MM.1S (cell line): ENCODE measurements around the gene TOX4.
A peak's percentile ranks its signal among the peaks of the same experiment; 100 is the strongest.

Experiments
- DNase-seq: peaks from one replicate; pipeline ENCODE4 v3.0.0-alpha.2; 2015
- H2AFZ ChIP-seq: fragments of 300-600 bp; sonication (generic); 2 replicates; pipeline ENCODE4 v1.6.0; 2016; ENCODE audit warnings: antibody characterized with exemption, low read length
- H3F3A ChIP-seq: fragments of 300-600 bp; sonication (generic); 2 replicates; pipeline ENCODE4 v1.6.1; 2016; ENCODE audit warnings: mild to moderate bottlenecking, antibody characterized with exemption, low read length, moderate library complexity, mixed read lengths; ENCODE audit not compliant: insufficient read depth
- H3K27ac ChIP-seq: fragments of 300-600 bp; sonication (generic); 2 replicates; pipeline ENCODE4 v1.5.1; 2016; ENCODE audit warnings: mild to moderate bottlenecking, low read length
- H3K27me3 ChIP-seq: fragments of 300-600 bp; sonication (generic); replicated peaks from 2 replicates; pipeline ENCODE4 v1.6.0; 2016; ENCODE audit warnings: low read length; ENCODE audit not compliant: insufficient read depth
- H3K36me3 ChIP-seq: fragments of 300-600 bp; sonication (generic); replicated peaks from 2 replicates; pipeline ENCODE4 v1.6.1; 2016; ENCODE audit warnings: mild to moderate bottlenecking, low read length, mixed read lengths; ENCODE audit not compliant: insufficient read depth
- H3K4me1 ChIP-seq: fragments of 300-600 bp; sonication (generic); 2 replicates; pipeline ENCODE4 v1.6.1; 2016; ENCODE audit warnings: low read length, mixed read lengths
- H3K4me2 ChIP-seq: fragments of 300-600 bp; sonication (generic); 2 replicates; pipeline ENCODE4 v1.6.0; 2016; ENCODE audit warnings: low read depth, low read length
- H3K4me3 ChIP-seq: fragments of 300-600 bp; sonication (generic); 2 replicates; pipeline ENCODE4 v1.5.1; 2016; ENCODE audit warnings: low read length, mixed read lengths
- H3K79me2 ChIP-seq: fragments of 300-600 bp; sonication (generic); 2 replicates; pipeline ENCODE4 v1.6.1; 2016; ENCODE audit warnings: mixed run types, low read length, mixed read lengths
- H3K9ac ChIP-seq: fragments of 300-600 bp; sonication (generic); 2 replicates; pipeline ENCODE4 v1.6.1; 2016; ENCODE audit warnings: low read length, mixed read lengths
- H3K9me2 ChIP-seq: fragments of 300-600 bp; sonication (generic); replicated peaks from 2 replicates; pipeline ENCODE4 v1.6.1; 2016; ENCODE audit warnings: mild to moderate bottlenecking, low read length, mixed read lengths; ENCODE audit not compliant: insufficient read depth
- H3K9me3 ChIP-seq: fragments of 300-600 bp; sonication (generic); replicated peaks from 2 replicates; pipeline ENCODE4 v1.6.1; 2016; ENCODE audit warnings: mild to moderate bottlenecking, low read length, mixed read lengths; ENCODE audit not compliant: insufficient read depth
- H4K20me1 ChIP-seq: fragments of 300-600 bp; sonication (generic); 2 replicates; pipeline ENCODE4 v1.6.1; 2016; ENCODE audit warnings: mild to moderate bottlenecking, low read length, moderate library complexity, mixed read lengths; ENCODE audit not compliant: insufficient read depth
- EZH2 ChIP-seq: fragments of 300-600 bp; sonication (generic); optimal IDR thresholded peaks from 2 replicates; pipeline ENCODE3; 2017; ENCODE audit warnings: low read depth, mild to moderate bottlenecking, antibody characterized with exemption, low read length, mixed read lengths
- EZH2phosphoT487 ChIP-seq: fragments of 300-600 bp; sonication (generic); IDR thresholded peaks from 2 replicates; pipeline ENCODE4 v1.6.1; 2018; ENCODE audit warnings: antibody characterized with exemption, low read length
- TF ChIP-seq, protein P1 (sequence below): fragments of 300-600 bp; sonication (generic); IDR thresholded peaks from 2 replicates; pipeline ENCODE4 v1.5.1; 2016; ENCODE audit warnings: antibody characterized with exemption, low read length, mixed read lengths

Gene TOX4

DNA sequence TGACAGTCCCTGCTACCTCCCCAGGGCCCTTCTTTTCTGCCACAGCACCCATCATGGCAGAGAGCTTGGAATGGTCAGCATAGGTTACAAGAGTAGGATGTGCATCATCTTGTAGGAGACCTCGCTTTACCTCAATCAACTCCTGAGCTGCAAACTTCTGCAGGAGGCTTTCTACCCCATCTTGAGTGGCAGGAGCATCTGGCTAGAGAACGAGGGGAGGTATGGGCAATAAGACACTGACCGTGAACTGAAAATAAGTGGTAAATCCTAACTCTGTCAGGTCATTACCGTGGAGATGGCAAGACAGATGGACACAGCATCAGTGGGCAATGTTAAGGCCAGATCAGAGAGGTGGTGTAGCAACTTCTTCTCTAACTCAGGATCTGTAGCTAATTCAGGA is 26.4 kb downstream of the TOX4 start:
- H3K36me3 ChIP-seq, result no peaks in the 10 kb centered on the region
- no peaks in the 10 kb centered on the region for H3K9me2 ChIP-seq
- no peak for DNase-seq
- no peak overlapping the region for H3K4me3 ChIP-seq
- no peaks in the 10 kb centered on the region for H4K20me1 ChIP-seq
- peaks cover 14% of the 10 kb centered on the region; the same call in 1 of the 2 replicates for H3F3A ChIP-seq
- no peak for TF ChIP-seq EZH2
- H2AFZ ChIP-seq, result no peak overlapping the region
- peaks cover 6% of the 10 kb centered on the region; the same call in 1 of the 2 replicates for H3K4me1 ChIP-seq
- H3K9ac ChIP-seq, result no peak overlapping the region
- H3K27me3 ChIP-seq, result no peaks in the 10 kb centered on the region
- H3K4me2 ChIP-seq, result no peak overlapping the region
- no peaks in the 10 kb centered on the region for H3K9me3 ChIP-seq
- H3K27ac ChIP-seq, result no peak overlapping the region
- H3K79me2 ChIP-seq, result peaks cover 17% of the 10 kb centered on the region

DNA sequence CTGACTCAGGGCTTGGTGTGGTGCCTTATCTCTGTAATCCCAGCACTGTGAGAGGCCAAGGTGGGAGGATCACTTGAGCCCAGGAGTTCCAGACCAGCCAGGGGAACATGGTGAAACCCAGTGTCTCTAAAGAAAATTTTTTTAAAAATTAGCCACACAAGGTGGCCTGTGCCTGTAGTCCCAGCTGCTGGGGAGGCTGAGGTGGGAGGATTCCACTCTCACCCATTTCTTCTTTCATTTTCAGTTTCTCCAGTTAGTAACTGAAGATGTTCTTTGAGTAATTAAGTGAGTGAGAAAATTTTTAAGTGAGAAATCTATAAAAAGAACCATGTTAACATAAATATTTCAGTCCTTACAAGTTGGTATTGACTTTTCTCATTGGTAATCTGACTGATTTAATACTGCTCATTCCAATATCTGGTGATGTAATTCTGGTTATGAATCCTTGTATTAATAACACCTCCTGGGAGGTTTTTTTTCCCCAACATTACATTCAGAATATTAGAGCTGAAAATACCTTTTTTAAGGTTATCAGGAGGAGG is 28.1 kb downstream of the TOX4 start:
- TF ChIP-seq EZH2 (no peak), EZH2phosphoT487 (no peak)
- TF ChIP-seq, protein P1, sequence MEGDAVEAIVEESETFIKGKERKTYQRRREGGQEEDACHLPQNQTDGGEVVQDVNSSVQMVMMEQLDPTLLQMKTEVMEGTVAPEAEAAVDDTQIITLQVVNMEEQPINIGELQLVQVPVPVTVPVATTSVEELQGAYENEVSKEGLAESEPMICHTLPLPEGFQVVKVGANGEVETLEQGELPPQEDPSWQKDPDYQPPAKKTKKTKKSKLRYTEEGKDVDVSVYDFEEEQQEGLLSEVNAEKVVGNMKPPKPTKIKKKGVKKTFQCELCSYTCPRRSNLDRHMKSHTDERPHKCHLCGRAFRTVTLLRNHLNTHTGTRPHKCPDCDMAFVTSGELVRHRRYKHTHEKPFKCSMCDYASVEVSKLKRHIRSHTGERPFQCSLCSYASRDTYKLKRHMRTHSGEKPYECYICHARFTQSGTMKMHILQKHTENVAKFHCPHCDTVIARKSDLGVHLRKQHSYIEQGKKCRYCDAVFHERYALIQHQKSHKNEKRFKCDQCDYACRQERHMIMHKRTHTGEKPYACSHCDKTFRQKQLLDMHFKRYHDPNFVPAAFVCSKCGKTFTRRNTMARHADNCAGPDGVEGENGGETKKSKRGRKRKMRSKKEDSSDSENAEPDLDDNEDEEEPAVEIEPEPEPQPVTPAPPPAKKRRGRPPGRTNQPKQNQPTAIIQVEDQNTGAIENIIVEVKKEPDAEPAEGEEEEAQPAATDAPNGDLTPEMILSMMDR, result no peak
- Histone ChIP-seq H3K27ac (peak overlapping the region; percentile 31; the same call in 1 of the 2 replicates), H3F3A (peaks cover 8% of the 10 kb centered on the region; the same call in 1 of the 2 replicates), H2AFZ (no peak overlapping the region), H3K9ac (no peak overlapping the region), H3K4me1 (peaks cover 6% of the 10 kb centered on the region; the same call in 1 of the 2 replicates), H3K79me2 (peaks cover 33% of the 10 kb centered on the region), H3K4me2 (peak overlapping the region; percentile 41), H3K9me2 (no peaks in the 10 kb centered on the region), H3K4me3 (0 out of 2 replicates have a peak overlapping the region, but pooled peaks have one; percentile 22), H3K36me3 (no peaks in the 10 kb centered on the region), H3K9me3 (no peaks in the 10 kb centered on the region), H3K27me3 (no peaks in the 10 kb centered on the region), H4K20me1 (no peaks in the 10 kb centered on the region)
- DNase-seq, result peak; percentile 47

DNA sequence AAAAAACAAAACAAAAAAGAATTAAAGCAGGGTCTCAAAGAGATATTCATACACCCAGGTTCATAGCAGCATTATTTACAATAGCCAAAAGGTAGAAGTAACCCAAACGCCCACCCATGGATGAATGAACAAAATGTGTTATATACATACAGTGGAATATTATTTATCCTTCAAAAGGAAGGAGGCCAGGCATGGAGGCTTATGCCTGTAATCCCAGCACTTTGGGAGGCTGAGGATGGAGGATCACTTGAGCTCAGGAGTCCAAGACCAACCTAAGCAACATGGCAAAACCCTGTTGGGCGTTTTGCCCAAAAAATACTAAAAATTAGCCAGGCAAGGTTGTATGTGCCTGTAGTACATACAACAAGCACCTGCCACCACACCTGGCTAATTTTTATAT is 29.6 kb downstream of the TOX4 start:
- H3K27me3 ChIP-seq, result no peaks in the 10 kb centered on the region
- no peak for DNase-seq
- no peak overlapping the region for H3K9ac ChIP-seq
- no peak overlapping the region for H3K4me3 ChIP-seq
- peaks cover 44% of the 10 kb centered on the region for H3K79me2 ChIP-seq
- H3K4me1 ChIP-seq, result peaks cover 6% of the 10 kb centered on the region; the same call in 1 of the 2 replicates
- TF ChIP-seq, protein P1, result no peak
- TF ChIP-seq EZH2phosphoT487, result no peak
- TF ChIP-seq EZH2, result no peak
- peaks cover 8% of the 10 kb centered on the region; the same call in 1 of the 2 replicates for H3F3A ChIP-seq
- H3K27ac ChIP-seq, result no peak overlapping the region
- H3K9me3 ChIP-seq, result no peaks in the 10 kb centered on the region
- no peaks in the 10 kb centered on the region for H3K36me3 ChIP-seq
- H3K9me2 ChIP-seq, result no peaks in the 10 kb centered on the region
- no peaks in the 10 kb centered on the region for H4K20me1 ChIP-seq
- H2AFZ ChIP-seq, result no peak overlapping the region
- no peak overlapping the region for H3K4me2 ChIP-seq
